BLaER1 treated with 17β-estradiol and CSF1 and Interleukin-3, amounts not matched to agents 10 nM and 100 nM (cell line): ENCODE data around the gene SHISA6.

Source experiments
- H3K27ac ChIP-seq, 11 experiments: shearing (Covaris generic); formaldehyde crosslinking; 2 replicates each; pipeline ENCODE4 v1.8.1; 2022
- H3K27me3 ChIP-seq, 11 experiments: shearing (Covaris generic); formaldehyde crosslinking; 2 replicates each; pipeline ENCODE4 v1.8.1; 2022
- H3K36me3 ChIP-seq, 11 experiments: shearing (Covaris generic); formaldehyde crosslinking; 2 replicates each; pipeline ENCODE4 v1.8.1; 2022
- H3K4me1 ChIP-seq, 10 experiments: shearing (Covaris generic); formaldehyde crosslinking; 2 replicates each; pipeline ENCODE4 v1.8.1; 2022
- H3K4me2 ChIP-seq, 11 experiments: shearing (Covaris generic); formaldehyde crosslinking; 2 replicates each; pipeline ENCODE4 v1.8.1; 2022
- H3K4me3 ChIP-seq, 10 experiments: shearing (Covaris generic); formaldehyde crosslinking; 2 replicates each; pipeline ENCODE4 v1.8.1; 2022
- H3K9ac ChIP-seq, 11 experiments: shearing (Covaris generic); formaldehyde crosslinking; 2 replicates each; pipeline ENCODE4 v1.8.1; 2022
- H3K9me3 ChIP-seq, 11 experiments: shearing (Covaris generic); formaldehyde crosslinking; replicated peaks in 1 of 11; 2 replicates each; pipeline ENCODE4 v1.8.1; 2022
- H4K20me1 ChIP-seq, 11 experiments: shearing (Covaris generic); formaldehyde crosslinking; 2 replicates each; pipeline ENCODE4 v1.8.1; 2022
- Cebpa-rat ChIP-seq, 11 experiments: shearing (Covaris generic); IDR thresholded peaks; 2 replicates each; pipeline ENCODE4 v1.8.1; 2022

Gene SHISA6

GRCh38 chr17:11238705-11239104, 2.3 kb upstream of the SHISA6 start:
- Histone ChIP-seq H3K27me3 (peaks cover 12 to 20% (median 16%) of the 10 kb centered on the region in 11 experiments; a peak in 21 of 22 replicates), H3K4me2 (peak overlapping the region in 5 of 11 experiments; percentile 2 to 31 (median 18); a peak in 8 of 22 replicates)
- no peak for TF ChIP-seq Cebpa-rat (IDR thresholded peaks at IDR 0.05)

GRCh38 chr17:11239379-11239970, 1.5 kb upstream of the SHISA6 start:
- Histone ChIP-seq H3K4me1 (peaks cover 6 to 18% (median 16%) of the 10 kb centered on the region in 10 experiments; a peak in 19 of 20 replicates), H3K27me3 (peaks cover 12 to 20% (median 16%) of the 10 kb centered on the region in 11 experiments; a peak in 21 of 22 replicates), H3K36me3 (no peaks in the 10 kb centered on the region), H3K9ac (no peak overlapping the region), H3K4me3 (no peak overlapping the region), H3K9me3 (peaks cover 5 to 17% (median 10%) of the 10 kb centered on the region in 11 experiments; a peak in 17 of 22 replicates), H3K4me2 (peak overlapping the region in 5 of 11 experiments; percentile 2 to 65 (median 49); a peak in 7 of 22 replicates), H4K20me1 (no peaks in the 10 kb centered on the region), H3K27ac (no peak overlapping the region)
- no peak for TF ChIP-seq Cebpa-rat (IDR thresholded peaks at IDR 0.05)

More at GRCh38 chr17:11238705-11239104, 2.3 kb upstream of the SHISA6 start:
- Histone ChIP-seq H3K36me3 (no peaks in the 10 kb centered on the region), H3K9me3 (peaks cover 5 to 17% (median 12%) of the 10 kb centered on the region in 11 experiments; a peak in 17 of 22 replicates), H3K4me3 (no peak overlapping the region), H3K9ac (no peak overlapping the region), H4K20me1 (no peaks in the 10 kb centered on the region), H3K27ac (no peak overlapping the region), H3K4me1 (peaks cover 0 to 11% (median 8%) of the 10 kb centered on the region in 10 experiments; a peak in 15 of 20 replicates)

- Histone ChIP-seq H3K4me1 (peaks cover 14 to 26% (median 24%) of the 10 kb centered on the region in 10 experiments; a peak in 19 of 20 replicates), H3K27ac (no peak overlapping the region), H3K36me3 (no peaks in the 10 kb centered on the region), H3K9ac (no peak overlapping the region), H3K9me3 (peaks cover 5 to 17% (median 10%) of the 10 kb centered on the region in 11 experiments; a peak in 17 of 22 replicates), H3K4me2 (peak overlapping the region; percentile 49 to 70 (median 64)), H3K27me3 (peaks cover 12 to 20% (median 16%) of the 10 kb centered on the region in 11 experiments; a peak in 21 of 22 replicates), H3K4me3 (peak overlapping the region in 9 of 10 experiments; percentile 14 to 61 (median 40); a peak in 16 of 20 replicates), H4K20me1 (no peaks in the 10 kb centered on the region)
- no peak for TF ChIP-seq Cebpa-rat (IDR thresholded peaks at IDR 0.05)
Measured at GRCh38 chr17:11240041-11240840, 772 bp upstream of the SHISA6 start.

- no peaks in the 10 kb centered on the region for H3K36me3 ChIP-seq
- H3K4me1 ChIP-seq: peaks cover 16 to 34% (median 28%) of the 10 kb centered on the region in 10 experiments; a peak in 19 of 20 replicates
- TF ChIP-seq Cebpa-rat (IDR thresholded peaks at IDR 0.05): no peak
- peaks cover 12 to 20% (median 16%) of the 10 kb centered on the region in 11 experiments; a peak in 21 of 22 replicates for H3K27me3 ChIP-seq
- no peak overlapping the region for H3K4me3 ChIP-seq
- peaks cover 5 to 17% (median 10%) of the 10 kb centered on the region in 11 experiments; a peak in 17 of 22 replicates for H3K9me3 ChIP-seq
- no peak overlapping the region for H3K27ac ChIP-seq
- no peaks in the 10 kb centered on the region for H4K20me1 ChIP-seq
- H3K9ac ChIP-seq: no peak overlapping the region
- no peak overlapping the region for H3K4me2 ChIP-seq
Measured at GRCh38 chr17:11241611-11242226, 706 bp downstream of the SHISA6 start.

- Histone ChIP-seq H3K27ac (no peak overlapping the region), H3K4me3 (no peak overlapping the region), H3K9ac (no peak overlapping the region), H3K9me3 (peaks cover 5 to 17% (median 10%) of the 10 kb centered on the region in 11 experiments; a peak in 17 of 22 replicates), H3K27me3 (peaks cover 12 to 20% (median 16%) of the 10 kb centered on the region in 11 experiments; a peak in 21 of 22 replicates), H3K4me2 (no peak overlapping the region), H3K4me1 (peaks cover 16 to 34% (median 28%) of the 10 kb centered on the region in 10 experiments; a peak in 19 of 20 replicates), H3K36me3 (no peaks in the 10 kb centered on the region), H4K20me1 (no peaks in the 10 kb centered on the region)
- TF ChIP-seq Cebpa-rat (IDR thresholded peaks at IDR 0.05): no peak
Measured at GRCh38 chr17:11242411-11242810, 1.4 kb downstream of the SHISA6 start.

- peaks cover 16 to 28% (median 23%) of the 10 kb centered on the region in 10 experiments; a peak in 19 of 20 replicates for H3K4me1 ChIP-seq
- no peaks in the 10 kb centered on the region for H3K36me3 ChIP-seq
- H3K27ac ChIP-seq: peak overlapping the region in 2 of 11 experiments; percentile 19 to 25; a peak in 3 of 22 replicates
- H3K4me3 ChIP-seq: no peak overlapping the region
- peak overlapping the region; percentile 54 to 87 (median 73) for H3K4me2 ChIP-seq
- H3K9me3 ChIP-seq: peaks cover 5 to 17% (median 10%) of the 10 kb centered on the region in 11 experiments; a peak in 17 of 22 replicates
- no peaks in the 10 kb centered on the region for H4K20me1 ChIP-seq
- no peak for TF ChIP-seq Cebpa-rat (IDR thresholded peaks at IDR 0.05)
- H3K27me3 ChIP-seq: peaks cover 11 to 12% (median 11%) of the 10 kb centered on the region in 11 experiments; a peak in 21 of 22 replicates
- H3K9ac ChIP-seq: peak overlapping the region in 3 of 11 experiments; percentile 6 to 28 (median 9); a peak in 1 of 22 replicates
Measured at GRCh38 chr17:11244776-11245175, 3.8 kb downstream of the SHISA6 start.

GRCh38 chr17:11245187-11245586, 4.2 kb downstream of the SHISA6 start:
- Histone ChIP-seq H4K20me1 (no peaks in the 10 kb centered on the region), H3K36me3 (no peaks in the 10 kb centered on the region), H3K9ac (peak overlapping the region in 3 of 11 experiments; percentile 6 to 28 (median 9); a peak in 1 of 22 replicates), H3K9me3 (peaks cover 5 to 17% (median 10%) of the 10 kb centered on the region in 11 experiments; a peak in 17 of 22 replicates), H3K27me3 (peaks cover 7 to 8% (median 7%) of the 10 kb centered on the region in 11 experiments; a peak in 21 of 22 replicates), H3K27ac (peak overlapping the region in 2 of 11 experiments; percentile 19 to 25; a peak in 3 of 22 replicates), H3K4me1 (peaks cover 16 to 28% (median 21%) of the 10 kb centered on the region in 10 experiments; a peak in 19 of 20 replicates), H3K4me2 (peak overlapping the region; percentile 54 to 87 (median 73)), H3K4me3 (0 out of 20 replicates have a peak overlapping the region, but pooled peaks of 1 of the 10 experiments have one; percentile 19)
- no peak for TF ChIP-seq Cebpa-rat (IDR thresholded peaks at IDR 0.05)

- H3K4me2 ChIP-seq: peak overlapping the region in 5 of 11 experiments; percentile 5 to 30 (median 19); a peak in 3 of 22 replicates
Measured at GRCh38 chr17:11245791-11246190, 4.8 kb downstream of the SHISA6 start.

More at GRCh38 chr17:11245791-11246190, 4.8 kb downstream of the SHISA6 start:
- Histone ChIP-seq H3K9ac (no peak overlapping the region), H3K36me3 (no peaks in the 10 kb centered on the region), H4K20me1 (no peaks in the 10 kb centered on the region), H3K4me1 (peaks cover 16 to 28% (median 21%) of the 10 kb centered on the region in 10 experiments; a peak in 19 of 20 replicates), H3K9me3 (peaks cover 5 to 14% (median 10%) of the 10 kb centered on the region in 11 experiments; a peak in 17 of 22 replicates), H3K4me3 (no peak overlapping the region), H3K27ac (no peak overlapping the region), H3K27me3 (peaks cover under 1 to 2% (median 1%) of the 10 kb centered on the region in 11 experiments; a peak in 19 of 22 replicates)
- no peak for TF ChIP-seq Cebpa-rat (IDR thresholded peaks at IDR 0.05)
